Measurements from ENCODE around the gene S100A2. TPM values are rescaled to one million over a fixed set of nuclear protein-coding genes. Genes with fewer than 3 reads are reported as not detected.

The S100A2 gene
- total and polyA plus RNA-seq, 2 of the 13 experiments (the other 11 are each of a cell fraction or from before 2014, with no cell fraction given): 1.2 TPM

GRCh38 chr1:153532769-153533599 lies 32.7 kb downstream of the S100A2 start (continued):
- no peak for TF ChIP-seq REST (IDR thresholded peaks at IDR 0.05; ENCODE audit: borderline replicate concordance in 1 of 2, low read depth in 1 of 2, low read length in 2 of 2)
- TF ChIP-seq MYPOP (CRISPR knock-in tag; IDR thresholded peaks at IDR 0.05): 0 out of 2 replicates have a peak, but pooled peaks have one; percentile 5
- no peak for TF ChIP-seq GATA4 (IDR thresholded peaks at IDR 0.05; ENCODE audit: borderline replicate concordance, low read depth)
- TF ChIP-seq ZNF33A (CRISPR knock-in tag; IDR thresholded peaks at IDR 0.05; ENCODE audit: borderline replicate concordance): no peak
- no peak for TF ChIP-seq ZBTB39 (CRISPR knock-in tag; IDR thresholded peaks at IDR 0.05)
- 0 out of 2 replicates have a peak, but pooled peaks have one; percentile 40 for TF ChIP-seq MEF2D (CRISPR knock-in tag; IDR thresholded peaks at IDR 0.05)
- TF ChIP-seq TEF (CRISPR knock-in tag; IDR thresholded peaks at IDR 0.05): no peak
- peak; percentile 78 for TF ChIP-seq HDAC2 (CRISPR knock-in tag; IDR thresholded peaks at IDR 0.05)
- no peak for TF ChIP-seq ZNF17 (CRISPR knock-in tag; IDR thresholded peaks at IDR 0.05)
- TF ChIP-seq THAP8 (CRISPR knock-in tag; IDR thresholded peaks at IDR 0.05; ENCODE audit: borderline replicate concordance): no peak
- TF ChIP-seq RARG (CRISPR knock-in tag; IDR thresholded peaks at IDR 0.05; ENCODE audit: low read depth): no peak
- TF ChIP-seq PTBP1 (IDR thresholded peaks at IDR 0.05; ENCODE audit: low read depth, low read length, poor library complexity, severe bottlenecking): no peak
- TF ChIP-seq CBX2 (IDR thresholded peaks at IDR 0.05; ENCODE audit: low read depth, low read length): no peak
- no peak for TF ChIP-seq CBX2 (CRISPR knock-in tag; IDR thresholded peaks at IDR 0.05; ENCODE audit: low read depth)
- no peak for TF ChIP-seq ZNF468 (CRISPR knock-in tag; IDR thresholded peaks at IDR 0.05)
- no peak for TF ChIP-seq ZSCAN20 (CRISPR knock-in tag; IDR thresholded peaks at IDR 0.05; ENCODE audit: borderline replicate concordance)
- TF ChIP-seq HNF1B (CRISPR knock-in tag; IDR thresholded peaks at IDR 0.05): peak; percentile 70; the same call in 1 of the 2 replicates
- no peak for TF ChIP-seq ZNF317 (CRISPR knock-in tag; IDR thresholded peaks at IDR 0.05)

Data from HepG2 (cell line).